HL-60 (cell line): ENCODE measurements around the gene THUMPD2.

Source experiments
- DNase-seq, 2 experiments: peaks; one replicate each; pipeline ENCODE4 v3.0.0-alpha.2; 2010 to 2020; ENCODE audit warnings: low read depth in 1 of 2, low spot score in 1 of 2
- H3K27ac ChIP-seq: fragments of 250-450 bp; sonication (Bioruptor Pico); replicated peaks from 2 replicates; pipeline ENCODE4 v1.5.1; 2020; ENCODE audit warnings: mild to moderate bottlenecking, moderate library complexity
- H3K27me3 ChIP-seq: fragments of 250-450 bp; sonication (Bioruptor Pico); 2 replicates; pipeline ENCODE4 v1.5.1; 2021; ENCODE audit warnings: mild to moderate bottlenecking, moderate library complexity; ENCODE audit not compliant: insufficient read depth, poor library complexity, severe bottlenecking
- H3K4me3 ChIP-seq: replicated peaks from 2 replicates; pipeline ENCODE4 v1.5.1; 2011; ENCODE audit warnings: mild to moderate bottlenecking, control low read depth, low read length; ENCODE audit not compliant: insufficient read depth
- GABPA ChIP-seq: IDR thresholded peaks from 2 replicates; pipeline ENCODE4 v1.6.1; 2012; ENCODE audit warnings: low read depth
- POLR2AphosphoS5 ChIP-seq: IDR thresholded peaks from 2 replicates; pipeline ENCODE4 v1.6.1; 2012; ENCODE audit warnings: low read depth
- SPI1 ChIP-seq: IDR thresholded peaks from 2 replicates; pipeline ENCODE4 v1.6.1; 2012; ENCODE audit warnings: low read depth, mild to moderate bottlenecking, borderline replicate concordance
- TF ChIP-seq, protein P1 (sequence below): IDR thresholded peaks from 2 replicates; pipeline ENCODE4 v1.6.1; 2012; ENCODE audit warnings: low read depth; ENCODE audit not compliant: insufficient replicate concordance
- TF ChIP-seq, protein P2 (sequence below): IDR thresholded peaks from one replicate; pipeline ENCODE4 v1.5.1; 2011; ENCODE audit warnings: low read length, control low read depth, inconsistent platforms; ENCODE audit not compliant: insufficient read depth

THUMPD2 gene

DNA sequence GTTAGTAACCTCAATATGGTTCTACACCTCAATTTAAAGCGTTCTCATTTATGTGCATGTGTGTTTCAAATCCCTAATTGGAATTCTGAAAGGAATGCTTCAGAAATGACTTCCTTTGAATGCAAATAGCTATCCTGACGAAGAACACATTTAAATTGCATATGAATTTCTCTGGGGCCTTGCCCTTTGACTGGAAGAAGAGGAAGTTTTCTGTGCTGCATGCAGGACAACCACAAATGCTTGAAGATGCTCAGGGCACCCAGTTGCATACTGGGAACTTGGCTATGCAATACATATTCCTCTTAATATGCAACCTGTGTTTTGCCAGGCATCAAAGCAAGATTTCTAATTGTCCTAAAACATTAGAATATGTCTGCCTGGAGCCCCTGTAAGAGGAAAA lies 58.1 kb downstream of the THUMPD2 start:
- no peak for DNase-seq
- no peak for TF ChIP-seq GABPA
- TF ChIP-seq POLR2AphosphoS5, result no peak
- TF ChIP-seq, protein P1, sequence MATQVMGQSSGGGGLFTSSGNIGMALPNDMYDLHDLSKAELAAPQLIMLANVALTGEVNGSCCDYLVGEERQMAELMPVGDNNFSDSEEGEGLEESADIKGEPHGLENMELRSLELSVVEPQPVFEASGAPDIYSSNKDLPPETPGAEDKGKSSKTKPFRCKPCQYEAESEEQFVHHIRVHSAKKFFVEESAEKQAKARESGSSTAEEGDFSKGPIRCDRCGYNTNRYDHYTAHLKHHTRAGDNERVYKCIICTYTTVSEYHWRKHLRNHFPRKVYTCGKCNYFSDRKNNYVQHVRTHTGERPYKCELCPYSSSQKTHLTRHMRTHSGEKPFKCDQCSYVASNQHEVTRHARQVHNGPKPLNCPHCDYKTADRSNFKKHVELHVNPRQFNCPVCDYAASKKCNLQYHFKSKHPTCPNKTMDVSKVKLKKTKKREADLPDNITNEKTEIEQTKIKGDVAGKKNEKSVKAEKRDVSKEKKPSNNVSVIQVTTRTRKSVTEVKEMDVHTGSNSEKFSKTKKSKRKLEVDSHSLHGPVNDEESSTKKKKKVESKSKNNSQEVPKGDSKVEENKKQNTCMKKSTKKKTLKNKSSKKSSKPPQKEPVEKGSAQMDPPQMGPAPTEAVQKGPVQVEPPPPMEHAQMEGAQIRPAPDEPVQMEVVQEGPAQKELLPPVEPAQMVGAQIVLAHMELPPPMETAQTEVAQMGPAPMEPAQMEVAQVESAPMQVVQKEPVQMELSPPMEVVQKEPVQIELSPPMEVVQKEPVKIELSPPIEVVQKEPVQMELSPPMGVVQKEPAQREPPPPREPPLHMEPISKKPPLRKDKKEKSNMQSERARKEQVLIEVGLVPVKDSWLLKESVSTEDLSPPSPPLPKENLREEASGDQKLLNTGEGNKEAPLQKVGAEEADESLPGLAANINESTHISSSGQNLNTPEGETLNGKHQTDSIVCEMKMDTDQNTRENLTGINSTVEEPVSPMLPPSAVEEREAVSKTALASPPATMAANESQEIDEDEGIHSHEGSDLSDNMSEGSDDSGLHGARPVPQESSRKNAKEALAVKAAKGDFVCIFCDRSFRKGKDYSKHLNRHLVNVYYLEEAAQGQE, result no peak
- TF ChIP-seq SPI1, result no peak
- TF ChIP-seq, protein P2, sequence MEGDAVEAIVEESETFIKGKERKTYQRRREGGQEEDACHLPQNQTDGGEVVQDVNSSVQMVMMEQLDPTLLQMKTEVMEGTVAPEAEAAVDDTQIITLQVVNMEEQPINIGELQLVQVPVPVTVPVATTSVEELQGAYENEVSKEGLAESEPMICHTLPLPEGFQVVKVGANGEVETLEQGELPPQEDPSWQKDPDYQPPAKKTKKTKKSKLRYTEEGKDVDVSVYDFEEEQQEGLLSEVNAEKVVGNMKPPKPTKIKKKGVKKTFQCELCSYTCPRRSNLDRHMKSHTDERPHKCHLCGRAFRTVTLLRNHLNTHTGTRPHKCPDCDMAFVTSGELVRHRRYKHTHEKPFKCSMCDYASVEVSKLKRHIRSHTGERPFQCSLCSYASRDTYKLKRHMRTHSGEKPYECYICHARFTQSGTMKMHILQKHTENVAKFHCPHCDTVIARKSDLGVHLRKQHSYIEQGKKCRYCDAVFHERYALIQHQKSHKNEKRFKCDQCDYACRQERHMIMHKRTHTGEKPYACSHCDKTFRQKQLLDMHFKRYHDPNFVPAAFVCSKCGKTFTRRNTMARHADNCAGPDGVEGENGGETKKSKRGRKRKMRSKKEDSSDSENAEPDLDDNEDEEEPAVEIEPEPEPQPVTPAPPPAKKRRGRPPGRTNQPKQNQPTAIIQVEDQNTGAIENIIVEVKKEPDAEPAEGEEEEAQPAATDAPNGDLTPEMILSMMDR, result no peak

GRCh38 chr2:39719317-39719716 lies 59.7 kb downstream of the THUMPD2 start:
- DNase-seq, result no peak
- TF ChIP-seq SPI1 (no peak), GABPA (no peak), POLR2AphosphoS5 (no peak)
- TF ChIP-seq, protein P1, result no peak
- TF ChIP-seq, protein P2, result no peak
- Histone ChIP-seq H3K27ac (no peak overlapping the region), H3K27me3 (no peaks in the 10 kb centered on the region), H3K4me3 (no peak overlapping the region)

More for the DNA sequence above, 58.1 kb downstream of the THUMPD2 start:
- no peaks in the 10 kb centered on the region for H3K27me3 ChIP-seq
- no peak overlapping the region for H3K27ac ChIP-seq
- no peak overlapping the region for H3K4me3 ChIP-seq

DNA sequence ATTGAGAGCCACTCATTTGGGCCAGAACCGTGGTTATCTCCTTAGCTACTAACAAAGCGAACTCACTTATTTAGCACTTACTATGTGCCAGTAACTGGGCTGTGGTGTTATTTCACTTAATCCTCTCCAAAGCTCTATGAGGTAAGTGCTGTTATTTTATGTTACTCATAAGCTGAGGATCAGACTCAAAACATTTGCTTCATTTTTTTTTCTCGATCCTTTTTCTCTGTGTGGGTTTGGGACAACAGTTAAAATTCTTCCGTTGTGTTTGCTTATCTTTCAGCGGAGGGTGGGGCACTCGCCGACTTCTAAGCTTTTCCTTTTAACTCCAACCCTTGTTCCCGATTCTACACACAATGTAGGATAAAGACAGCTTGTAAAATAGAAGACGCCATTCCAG lies 60.6 kb downstream of the THUMPD2 start:
- Histone ChIP-seq H3K27me3 (no peaks in the 10 kb centered on the region), H3K27ac (no peak overlapping the region), H3K4me3 (no peak overlapping the region)
- no peak for DNase-seq
- TF ChIP-seq GABPA (no peak), POLR2AphosphoS5 (no peak), SPI1 (no peak)
- TF ChIP-seq, protein P2, result no peak
- TF ChIP-seq, protein P1, result no peak
